Stimulated activated memory B cell treated with anti-CD40 and anti-IgM and Interleukin-4, amounts not matched to agents 10 μg/mL and 1 μg/mL and 100 μg/mL, for 72 hours (primary cell): ENCODE measurements around the gene COL4A4.

Source experiments
- ATAC-seq: fragments of 150-1000 bp; cut with Tn5 transposase; 2 replicates; pipeline ENCODE4 v1.10.0; 2021
- H3K27ac Mint-ChIP-seq: one replicate; pipeline ENCODE4 v1.8.0; 2022; ENCODE audit warnings: mild to moderate bottlenecking, mixed read lengths
- H3K27me3 Mint-ChIP-seq: one replicate; pipeline ENCODE4 v1.8.0; 2022; ENCODE audit warnings: mixed read lengths
- H3K36me3 Mint-ChIP-seq: one replicate; pipeline ENCODE4 v1.8.0; 2022; ENCODE audit warnings: mixed read lengths
- H3K4me1 Mint-ChIP-seq: one replicate; pipeline ENCODE4 v1.8.0; 2022; ENCODE audit warnings: mixed read lengths
- H3K4me3 Mint-ChIP-seq: one replicate; pipeline ENCODE4 v1.8.0; 2022; ENCODE audit warnings: mild to moderate bottlenecking, moderate library complexity, mixed read lengths
- H3K9me3 Mint-ChIP-seq: one replicate; pipeline ENCODE4 v1.8.0; 2022; ENCODE audit warnings: mixed read lengths

Gene COL4A4

DNA sequence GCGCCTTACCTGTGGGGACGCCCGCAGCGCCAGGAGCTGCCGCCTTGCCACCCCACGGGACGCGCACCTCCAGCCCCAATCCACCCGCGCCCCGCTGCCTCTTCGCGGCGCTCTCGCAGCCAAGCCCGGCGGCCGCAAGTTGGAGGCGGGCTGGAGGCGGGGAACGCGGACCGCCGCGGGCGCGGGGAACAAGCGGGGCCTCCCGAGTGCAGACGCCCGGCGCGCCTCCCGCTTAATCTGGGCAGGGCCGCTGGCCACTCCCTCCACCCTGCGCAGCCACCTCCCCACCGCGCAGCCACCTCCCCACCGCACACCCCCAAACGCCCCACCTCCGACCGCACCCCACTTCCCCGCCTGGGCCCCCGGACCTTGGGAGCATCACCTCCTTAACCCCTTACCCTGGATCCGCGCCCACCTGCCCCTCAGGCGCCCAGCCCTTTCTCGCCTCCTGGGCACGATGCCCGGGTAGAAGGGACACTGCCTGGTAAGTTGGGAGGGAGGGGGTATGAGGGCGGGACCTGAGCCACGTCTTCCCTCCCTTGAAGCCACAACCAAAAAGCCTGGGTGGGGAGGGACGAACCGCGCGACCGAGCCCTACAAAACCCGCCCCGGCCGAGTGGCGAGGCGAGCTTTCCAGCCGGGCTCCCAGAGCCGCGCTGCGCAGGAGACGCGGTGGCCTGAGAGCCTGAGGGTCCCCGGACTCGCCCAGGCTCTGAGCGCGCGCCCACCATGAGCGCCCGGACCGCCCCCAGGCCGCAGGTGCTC is at the start of gene COL4A4, which contains the start of gene COL4A3:
TSS of gene COL4A4 (minus strand) at position 208 of the 765 bp plus-strand sequence. CDS start 16,722 bp downstream, outside the sequence.
TSS of gene COL4A3 (plus strand) at position 627 of the 765 bp plus-strand sequence. CDS start at position 730, 103 bp downstream.
- peaks cover 39% of the 10 kb centered on the region for H3K4me1 Mint-ChIP-seq
- H3K27me3 Mint-ChIP-seq: no peaks in the 10 kb centered on the region
- peak; percentile 92 for ATAC-seq
- H3K4me3 Mint-ChIP-seq: peak within 1 kb of the TSS; percentile 96
- peaks cover 15% of the 10 kb centered on the region for H3K36me3 Mint-ChIP-seq
- H3K9me3 Mint-ChIP-seq: peaks cover 4% of the 10 kb centered on the region
- H3K27ac Mint-ChIP-seq: peak within 1 kb of the TSS; percentile 90

DNA sequence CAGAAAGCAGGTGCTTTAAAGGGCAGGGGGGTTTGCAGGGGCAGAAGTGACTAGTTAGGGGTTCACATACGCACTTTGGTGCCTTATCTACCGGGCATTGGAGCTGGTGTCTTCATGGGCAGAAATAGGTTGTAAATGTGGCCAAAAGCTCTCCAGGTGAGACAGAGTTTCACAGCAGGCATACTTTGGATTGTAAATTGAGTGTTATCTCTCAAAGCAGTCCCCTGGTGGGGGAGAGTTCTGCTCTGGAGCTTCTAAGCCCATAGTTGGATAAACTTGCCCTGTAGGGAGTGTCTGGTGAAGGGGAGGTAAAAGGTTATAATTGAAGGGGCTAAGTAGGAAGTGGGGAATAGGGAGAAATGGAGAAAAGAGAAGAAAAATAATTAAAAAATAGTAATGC is 43.6 kb upstream of the COL4A4 start:
- Mint-ChIP-seq H3K9me3 (no peaks in the 10 kb centered on the region), H3K36me3 (peaks cover 24% of the 10 kb centered on the region), H3K4me3 (no peak overlapping the region), H3K4me1 (peaks cover 4% of the 10 kb centered on the region), H3K27ac (no peak overlapping the region), H3K27me3 (no peaks in the 10 kb centered on the region)
- no peak for ATAC-seq

DNA sequence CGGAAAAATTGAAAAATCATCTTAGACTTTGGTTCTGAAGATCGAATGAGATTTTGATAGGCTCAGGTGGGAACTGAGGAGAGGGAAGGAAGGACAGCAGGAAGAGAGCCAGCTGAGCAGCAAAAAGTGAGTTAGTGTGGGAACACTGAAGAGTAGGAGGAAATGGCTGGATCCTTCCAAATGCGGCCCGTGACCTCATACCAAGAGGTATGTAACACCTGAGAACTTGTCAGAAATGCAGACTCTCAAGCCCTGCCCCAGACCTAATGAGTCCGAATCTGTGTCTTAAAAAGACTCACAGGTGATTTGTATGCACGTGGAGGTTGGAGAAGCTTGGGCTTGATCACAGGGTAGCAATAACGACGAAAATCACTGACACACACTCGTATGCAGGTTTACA is 42.4 kb upstream of the COL4A4 start:
- Mint-ChIP-seq H3K9me3 (no peaks in the 10 kb centered on the region), H3K4me3 (no peak overlapping the region), H3K27me3 (no peaks in the 10 kb centered on the region), H3K27ac (no peak overlapping the region), H3K36me3 (peaks cover 24% of the 10 kb centered on the region), H3K4me1 (peaks cover 4% of the 10 kb centered on the region)
- no peak for ATAC-seq

DNA sequence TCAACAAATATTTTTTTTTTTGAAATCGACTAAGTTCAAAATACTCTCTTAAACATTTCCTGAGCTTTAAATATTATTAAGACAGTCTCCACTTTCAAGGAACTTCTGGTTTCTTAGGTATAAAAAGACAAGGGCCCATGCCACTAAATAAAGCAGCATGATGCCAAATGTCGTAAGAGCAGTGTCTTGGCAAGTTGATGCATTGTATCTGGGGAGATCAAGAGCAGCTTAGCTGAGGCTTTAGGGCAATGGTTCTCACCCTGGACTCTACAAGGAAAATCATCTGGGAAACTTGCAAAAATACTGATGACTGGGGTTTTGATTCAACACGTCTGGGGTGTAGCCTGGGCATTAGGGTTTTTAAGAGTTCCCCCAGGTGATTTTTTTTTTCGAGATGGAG is 41.7 kb upstream of the COL4A4 start:
- peaks cover 4% of the 10 kb centered on the region for H3K4me1 Mint-ChIP-seq

DNA sequence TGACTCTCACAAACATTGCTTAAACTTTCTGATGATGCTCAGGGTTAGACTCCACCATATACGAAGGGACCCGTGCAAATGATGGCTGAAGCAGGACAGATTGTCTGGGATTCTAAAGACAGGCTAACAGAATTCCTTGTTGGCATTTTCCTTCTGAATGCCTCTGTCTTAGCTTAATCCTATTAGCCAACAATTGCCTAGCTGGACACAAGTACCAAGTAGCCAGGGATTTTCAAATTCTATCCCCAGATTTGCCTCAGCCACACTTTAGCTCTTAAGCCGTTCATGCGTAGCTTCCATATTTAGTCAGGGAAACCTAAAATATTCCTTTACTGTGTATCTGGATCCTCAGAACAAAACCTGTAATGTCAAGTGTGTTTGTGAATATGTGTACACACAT is 40.4 kb upstream of the COL4A4 start:
- no peak overlapping the region for H3K4me3 Mint-ChIP-seq
- peaks cover 4% of the 10 kb centered on the region for H3K4me1 Mint-ChIP-seq
- H3K9me3 Mint-ChIP-seq: no peaks in the 10 kb centered on the region
- H3K36me3 Mint-ChIP-seq: peaks cover 23% of the 10 kb centered on the region
- no peak overlapping the region for H3K27ac Mint-ChIP-seq
- H3K27me3 Mint-ChIP-seq: no peaks in the 10 kb centered on the region
- ATAC-seq: no peak

More for the DNA sequence above, 41.7 kb upstream of the COL4A4 start:
- Mint-ChIP-seq H3K27me3 (no peaks in the 10 kb centered on the region), H3K36me3 (peaks cover 24% of the 10 kb centered on the region), H3K9me3 (no peaks in the 10 kb centered on the region), H3K27ac (no peak overlapping the region), H3K4me3 (no peak overlapping the region)
- no peak for ATAC-seq

DNA sequence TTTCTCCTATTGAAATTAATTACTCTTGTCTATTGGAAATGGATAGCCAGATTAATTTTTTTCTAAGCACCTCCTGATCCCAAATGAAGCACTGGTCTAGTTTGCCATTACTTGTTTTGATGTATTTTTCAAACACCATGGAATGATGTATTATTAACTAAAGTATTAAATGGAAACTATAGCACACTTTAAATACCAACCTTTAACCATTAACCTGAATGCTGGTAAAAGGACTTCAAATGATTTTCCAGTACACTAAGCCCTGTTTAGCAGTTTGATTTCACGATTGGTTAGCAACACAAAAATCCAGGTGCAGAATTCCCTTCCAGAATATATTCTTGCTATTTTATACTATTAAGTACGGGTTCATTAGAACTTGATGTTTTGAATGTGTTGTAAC is 37.8 kb upstream of the COL4A4 start:
- no peak for ATAC-seq
- Mint-ChIP-seq H3K36me3 (peaks cover 10% of the 10 kb centered on the region), H3K4me3 (no peak overlapping the region), H3K27ac (no peak overlapping the region), H3K27me3 (no peaks in the 10 kb centered on the region), H3K9me3 (no peaks in the 10 kb centered on the region), H3K4me1 (peaks cover 4% of the 10 kb centered on the region)

DNA sequence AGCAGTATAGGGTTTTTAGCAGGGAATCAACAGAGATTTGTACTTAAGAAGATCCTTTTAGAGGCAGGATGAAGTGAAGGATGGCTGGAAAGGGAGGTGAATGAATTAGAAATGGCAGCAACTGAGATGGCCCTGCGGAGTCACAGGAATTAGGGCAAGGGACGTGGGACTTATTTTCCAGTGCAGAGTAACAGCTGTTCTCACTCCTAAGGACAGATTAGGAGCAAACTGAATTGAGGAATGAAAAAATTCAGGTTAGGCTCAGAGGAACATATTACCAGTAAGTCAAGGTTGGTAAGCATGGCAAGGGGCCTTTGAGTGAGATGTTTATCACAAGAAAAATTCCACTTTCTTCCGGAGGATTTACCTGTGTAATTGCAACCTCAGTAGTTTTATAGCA is 34.9 kb upstream of the COL4A4 start:
- Mint-ChIP-seq H3K4me3 (no peak overlapping the region), H3K36me3 (no peaks in the 10 kb centered on the region), H3K27ac (no peak overlapping the region), H3K4me1 (no peaks in the 10 kb centered on the region), H3K9me3 (no peaks in the 10 kb centered on the region), H3K27me3 (no peaks in the 10 kb centered on the region)
- ATAC-seq: no peak

DNA sequence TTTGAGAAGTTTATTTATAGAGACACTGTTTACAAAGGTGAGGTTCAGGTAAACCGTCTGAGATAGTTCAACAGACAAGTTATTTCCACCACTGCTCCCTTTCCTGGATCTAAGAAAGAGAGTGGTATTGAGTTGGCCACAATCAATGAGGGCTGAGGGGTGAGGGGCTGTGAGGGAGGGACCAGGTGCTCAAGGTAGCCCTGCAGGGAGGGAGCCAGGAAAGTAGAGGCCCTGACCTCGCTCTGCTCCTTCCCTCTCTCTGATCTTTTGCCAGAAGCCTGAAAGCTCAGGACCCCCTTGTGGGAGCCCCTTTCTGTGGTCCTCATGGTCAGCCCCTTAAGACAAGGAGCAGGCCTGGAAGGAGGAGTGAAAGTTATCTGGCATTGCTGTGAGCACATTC is 30.2 kb upstream of the COL4A4 start:
- Mint-ChIP-seq H3K36me3 (peaks cover 6% of the 10 kb centered on the region), H3K4me1 (peaks cover 9% of the 10 kb centered on the region), H3K27me3 (no peaks in the 10 kb centered on the region), H3K9me3 (no peaks in the 10 kb centered on the region), H3K27ac (no peak overlapping the region), H3K4me3 (no peak overlapping the region)
- ATAC-seq: no peak

DNA sequence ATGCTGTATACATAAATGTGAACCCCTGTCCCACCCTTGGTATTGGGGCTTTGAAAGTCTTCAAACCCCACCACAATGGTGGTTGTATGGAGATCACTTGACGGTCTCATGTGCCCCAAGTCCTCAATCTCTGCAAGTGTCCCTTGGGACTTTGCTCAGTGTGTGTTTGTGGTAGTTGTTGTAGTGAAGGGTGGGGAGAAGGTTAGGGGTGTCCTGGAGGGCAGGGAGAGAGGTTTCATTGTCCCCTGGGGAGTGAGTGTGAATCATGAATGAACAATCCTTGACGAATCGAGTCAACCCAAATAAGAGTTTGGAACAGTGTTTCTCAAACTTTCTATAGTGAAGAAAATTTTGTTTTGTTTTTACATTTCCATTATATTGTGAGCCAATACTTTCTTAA is 28.5 kb upstream of the COL4A4 start:
- Mint-ChIP-seq H3K27me3 (no peaks in the 10 kb centered on the region), H3K4me1 (peaks cover 20% of the 10 kb centered on the region), H3K27ac (no peak overlapping the region), H3K36me3 (peaks cover 12% of the 10 kb centered on the region), H3K9me3 (no peaks in the 10 kb centered on the region), H3K4me3 (no peak overlapping the region)
- ATAC-seq: no peak

DNA sequence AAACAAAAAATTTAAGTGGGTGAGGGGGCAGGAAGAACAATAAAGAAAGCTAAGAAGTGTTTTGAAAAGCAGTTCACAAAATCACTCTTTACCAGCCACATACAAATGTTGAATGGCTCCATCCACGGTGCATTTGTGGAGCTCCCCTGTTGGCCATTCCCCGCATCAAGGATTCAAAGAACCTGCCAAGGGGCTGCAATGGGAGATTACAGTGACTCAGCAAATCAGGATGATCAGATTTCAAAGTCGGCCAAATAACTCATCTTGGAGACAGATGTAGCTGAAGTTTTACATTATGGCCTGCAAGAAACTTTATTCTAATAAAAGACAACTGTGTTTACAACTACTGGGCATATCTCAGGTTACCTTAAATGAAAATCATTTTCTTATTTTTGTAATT is 27.4 kb upstream of the COL4A4 start:
- Mint-ChIP-seq H3K9me3 (no peaks in the 10 kb centered on the region), H3K27me3 (no peaks in the 10 kb centered on the region), H3K36me3 (peaks cover 12% of the 10 kb centered on the region), H3K4me1 (peaks cover 31% of the 10 kb centered on the region), H3K4me3 (no peak overlapping the region), H3K27ac (no peak overlapping the region)
- ATAC-seq: no peak

DNA sequence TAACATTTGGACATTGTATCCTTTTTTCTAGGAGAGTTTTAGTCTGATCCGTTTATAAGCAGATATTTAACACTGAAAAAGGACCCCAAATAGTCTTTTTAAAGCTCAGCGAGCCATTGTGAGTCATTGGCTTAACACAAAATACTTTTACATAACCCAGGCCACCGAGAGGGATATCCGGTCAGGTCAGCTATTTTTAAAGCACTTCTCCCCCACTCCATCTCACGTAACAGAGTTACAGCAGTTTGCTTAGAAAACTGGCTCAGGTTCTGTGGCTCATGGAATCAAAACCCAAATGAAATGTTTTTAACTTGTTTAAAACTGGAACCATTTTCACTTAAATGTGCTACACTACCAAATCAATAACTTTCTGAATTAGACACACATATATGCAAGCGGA is 24.3 kb upstream of the COL4A4 start:
- Mint-ChIP-seq H3K4me1 (peaks cover 46% of the 10 kb centered on the region), H3K27me3 (no peaks in the 10 kb centered on the region), H3K9me3 (no peaks in the 10 kb centered on the region), H3K36me3 (peaks cover 12% of the 10 kb centered on the region), H3K4me3 (no peak overlapping the region), H3K27ac (no peak overlapping the region)
- no peak for ATAC-seq

DNA sequence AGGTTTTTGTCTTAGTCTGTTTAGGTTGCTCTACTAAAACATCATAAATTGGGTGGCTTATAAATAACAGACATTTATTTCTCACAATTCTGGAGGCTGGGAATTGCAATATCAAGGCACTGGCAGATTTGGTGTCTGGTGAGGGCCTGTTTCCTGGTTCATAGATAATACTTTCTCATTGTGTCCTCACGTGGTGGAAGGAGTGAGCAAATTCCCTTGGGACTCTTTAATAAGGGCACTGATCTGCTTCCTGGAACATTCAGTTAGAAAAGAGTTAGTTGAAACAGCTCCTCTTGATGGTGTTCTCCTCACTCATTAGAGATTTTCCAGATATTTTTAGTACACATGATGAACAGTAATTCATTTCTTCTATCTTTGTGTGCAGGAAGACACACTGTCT is 22.7 kb upstream of the COL4A4 start:
- peaks cover 7% of the 10 kb centered on the region for H3K36me3 Mint-ChIP-seq
- H3K9me3 Mint-ChIP-seq: no peaks in the 10 kb centered on the region
- no peaks in the 10 kb centered on the region for H3K27me3 Mint-ChIP-seq
- peak; percentile 64 for ATAC-seq
- no peak overlapping the region for H3K4me3 Mint-ChIP-seq
- peaks cover 39% of the 10 kb centered on the region for H3K4me1 Mint-ChIP-seq
- H3K27ac Mint-ChIP-seq: peak overlapping the region; percentile 22

DNA sequence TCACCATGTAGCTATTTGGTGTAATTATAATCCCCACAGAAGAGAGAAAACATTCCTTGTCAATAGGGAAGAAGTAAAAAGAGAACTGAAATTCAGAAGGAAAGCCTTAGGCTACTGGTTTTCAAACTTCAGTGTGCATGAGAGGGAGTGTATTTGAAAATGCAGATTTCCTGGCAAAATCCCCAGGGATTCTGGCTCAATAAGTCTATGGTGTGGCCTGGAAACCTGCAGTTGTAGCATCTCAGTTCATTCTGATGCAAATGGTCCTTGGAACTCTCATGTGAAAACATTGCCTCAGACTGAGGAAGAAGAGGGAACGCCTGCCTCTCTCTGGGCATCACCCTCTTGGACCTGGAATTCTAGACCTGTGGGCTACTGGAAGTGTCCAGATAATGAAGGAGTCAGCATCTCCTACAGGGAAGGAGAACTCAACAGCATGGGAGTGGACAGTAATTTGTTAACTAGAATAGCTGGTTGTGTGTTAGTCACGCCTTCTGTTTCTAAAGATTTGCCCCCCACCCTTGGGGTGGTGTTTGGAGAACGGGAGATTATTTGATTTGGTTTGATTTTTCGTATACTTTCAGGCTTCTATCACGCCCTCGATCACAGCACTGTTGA is 21.7 kb upstream of the COL4A4 start:
- H3K27ac Mint-ChIP-seq: peak overlapping the region; percentile 22
- H3K9me3 Mint-ChIP-seq: no peaks in the 10 kb centered on the region
- H3K4me3 Mint-ChIP-seq: no peak overlapping the region
- H3K4me1 Mint-ChIP-seq: peaks cover 39% of the 10 kb centered on the region
- peaks cover 7% of the 10 kb centered on the region for H3K36me3 Mint-ChIP-seq
- H3K27me3 Mint-ChIP-seq: no peaks in the 10 kb centered on the region
- no peak for ATAC-seq

DNA sequence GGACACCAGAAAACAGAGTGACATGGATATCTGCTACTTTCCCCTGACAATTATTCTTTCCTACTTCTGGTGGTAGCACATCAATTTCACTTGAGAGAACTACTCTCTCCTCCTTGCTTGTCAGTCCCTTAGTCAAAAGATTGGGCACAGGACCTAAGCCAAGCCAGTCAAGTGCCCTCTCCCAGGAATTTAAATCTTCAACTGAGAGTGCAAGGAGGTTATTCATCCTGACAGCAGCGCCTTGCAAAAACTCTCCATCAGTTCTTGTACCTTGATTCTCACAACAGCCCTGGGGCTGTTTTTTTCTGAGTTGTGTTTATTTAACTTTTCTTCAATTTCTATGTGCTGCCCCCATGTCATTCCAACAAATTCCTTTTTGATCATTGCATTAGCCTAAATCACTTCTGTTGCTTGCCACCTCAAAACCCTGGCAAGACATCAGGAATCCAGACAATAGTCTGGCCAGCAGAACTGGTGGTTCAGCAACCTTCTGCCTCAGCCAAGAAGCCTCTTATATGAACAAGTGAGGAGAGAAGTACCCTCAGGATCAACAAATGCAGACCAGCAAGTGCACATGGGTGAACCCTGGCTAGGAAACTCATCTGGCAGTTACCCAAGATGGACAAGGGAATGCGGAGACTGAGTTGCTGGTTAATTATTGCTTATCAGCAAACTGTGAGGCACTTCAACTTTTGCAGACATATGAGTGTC is 19.8 kb upstream of the COL4A4 start:
- H3K27me3 Mint-ChIP-seq: no peaks in the 10 kb centered on the region
- no peak overlapping the region for H3K4me3 Mint-ChIP-seq
- no peak for ATAC-seq
- H3K9me3 Mint-ChIP-seq: no peaks in the 10 kb centered on the region
- peaks cover 45% of the 10 kb centered on the region for H3K4me1 Mint-ChIP-seq
- H3K27ac Mint-ChIP-seq: no peak overlapping the region
- peaks cover 2% of the 10 kb centered on the region for H3K36me3 Mint-ChIP-seq

DNA sequence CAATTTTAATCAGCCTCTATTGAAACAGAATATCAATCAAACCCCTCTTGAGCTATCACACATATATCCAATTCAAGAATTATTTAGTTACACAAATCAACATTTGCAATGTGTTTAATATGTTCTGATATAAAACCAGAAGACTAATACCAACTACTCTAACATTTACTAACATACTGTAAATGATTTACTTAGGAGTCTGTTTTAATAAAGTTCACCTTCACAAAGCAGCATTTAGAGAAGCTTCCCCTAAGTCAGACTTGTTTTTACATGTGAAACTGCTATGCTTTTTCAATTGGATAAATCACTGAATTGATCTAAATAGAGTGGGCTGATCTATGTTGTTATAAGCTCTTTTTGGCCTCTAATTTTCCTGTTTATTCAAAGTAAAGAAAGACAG is 18.8 kb upstream of the COL4A4 start:
- Mint-ChIP-seq H3K4me1 (peaks cover 41% of the 10 kb centered on the region), H3K27me3 (no peaks in the 10 kb centered on the region), H3K4me3 (no peak overlapping the region), H3K27ac (no peak overlapping the region), H3K9me3 (no peaks in the 10 kb centered on the region), H3K36me3 (no peaks in the 10 kb centered on the region)
- no peak for ATAC-seq
